ENCODE data around the gene TMEM100. TPM values are rescaled to one million over a fixed set of nuclear protein-coding genes. Genes with fewer than 3 reads are reported as not detected.

TMEM100 gene
- total and polyA plus RNA-seq, 2 donors (not counting 3 experiments of a cell fraction or from before 2014, with no cell fraction given), result not detected

DNA sequence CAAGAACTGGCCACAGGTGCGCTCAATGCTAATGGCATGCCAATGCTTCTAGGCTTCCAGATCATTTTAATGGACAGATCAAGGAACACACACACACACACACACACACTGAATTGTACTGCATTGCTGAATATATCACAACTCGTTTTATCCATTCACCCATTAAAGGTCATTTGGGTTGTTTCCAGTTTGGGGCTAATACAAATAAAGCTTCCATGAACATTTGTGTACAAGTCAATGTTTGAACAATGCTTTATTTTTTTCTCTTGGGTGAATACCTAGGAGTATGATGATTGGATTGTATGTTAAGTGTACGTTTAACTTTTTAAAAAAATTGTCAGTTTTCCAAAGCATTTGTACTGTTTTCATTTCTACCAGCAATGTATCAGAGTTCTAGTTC is 24.5 kb upstream of the TMEM100 start:
- Histone ChIP-seq H3K4me1 (ENCODE audit: control insufficient read depth, extremely low read depth, insufficient read depth, low read length) (peaks cover 5% of the 10 kb centered on the region), H3K4me3 (replicated peaks in 1 of 3; ENCODE audit: insufficient read depth in 1 of 3, low read depth in 1 of 3, low read length in 3 of 3) (no peak overlapping the region), H2AFZ (ENCODE audit: low read depth, low read length) (no peak overlapping the region), H3K27me3 (ENCODE audit: control insufficient read depth in 2 of 2, insufficient read depth in 2 of 2, low read length in 2 of 2) (no peaks in the 10 kb centered on the region), H4K20me1 (replicated peaks; ENCODE audit: control insufficient read depth, extremely low read depth, insufficient read depth, low read length) (no peaks in the 10 kb centered on the region), H3K9ac (replicated peaks; ENCODE audit: extremely low read depth, insufficient read depth, low read length) (no peak overlapping the region), H3K9me3 (replicated peaks; ENCODE audit: control insufficient read depth, insufficient read depth, low read length) (no peaks in the 10 kb centered on the region), H3K9me1 (replicated peaks; ENCODE audit: control insufficient read depth, extremely low read depth, insufficient read depth, low read length) (no peaks in the 10 kb centered on the region), H3K4me2 (ENCODE audit: insufficient read depth, low read length) (no peak overlapping the region), H3K79me2 (ENCODE audit: control insufficient read depth, insufficient read depth, low read length) (peaks cover 7% of the 10 kb centered on the region), H3K27ac (ENCODE audit: insufficient read depth, low read depth, low read length) (no peak overlapping the region), H3K36me3 (ENCODE audit: control insufficient read depth in 2 of 2, extremely low read depth in 1 of 2, insufficient read depth in 2 of 2, low read length in 2 of 2) (no peaks in the 10 kb centered on the region)
- FAIRE-seq (no peak), DNase-seq (ENCODE audit: low read depth, low spot score) (no peak)
- intact Hi-C loops (cut with micrococcal nuclease), result no loop called here
- TF ChIP-seq POLR2A (IDR thresholded peaks at IDR 0.05; ENCODE audit: low read depth, low read length), result no peak
- dilution Hi-C loops (cut with MboI; ENCODE audit: extremely low pct_ligation_motif_present, low sequenced_read_pairs), result no loop called here
- ChIA-PET CTCF (interaction anchor here (0.7 kb wide), 1 partner anchor 12 kb away, joined by 3 read pairs; no protein-coding TSS in a partner anchor), POLR2A (no interaction called here)
- no TSS peak for BruUV-seq (replicated peaks)

- peaks cover under 1% of the 10 kb centered on the region for H3K4me1 ChIP-seq (ENCODE audit: control insufficient read depth, extremely low read depth, insufficient read depth, low read length)
- POLR2A ChIA-PET, result no interaction called here
- no peak overlapping the region for H3K4me3 ChIP-seq (replicated peaks in 1 of 3; ENCODE audit: insufficient read depth in 1 of 3, low read depth in 1 of 3, low read length in 3 of 3)
- no peak for FAIRE-seq
- H4K20me1 ChIP-seq (replicated peaks; ENCODE audit: control insufficient read depth, extremely low read depth, insufficient read depth, low read length), result no peaks in the 10 kb centered on the region
- CTCF ChIA-PET, result no interaction called here
- H3K9me3 ChIP-seq (replicated peaks; ENCODE audit: control insufficient read depth, insufficient read depth, low read length), result no peaks in the 10 kb centered on the region
- H3K9me1 ChIP-seq (replicated peaks; ENCODE audit: control insufficient read depth, extremely low read depth, insufficient read depth, low read length), result no peaks in the 10 kb centered on the region
- H3K36me3 ChIP-seq (ENCODE audit: control insufficient read depth in 2 of 2, extremely low read depth in 1 of 2, insufficient read depth in 2 of 2, low read length in 2 of 2), result no peaks in the 10 kb centered on the region
- no peak for DNase-seq (ENCODE audit: low read depth, low spot score)
- TF ChIP-seq GATA2 (IDR thresholded peaks at IDR 0.05; ENCODE audit: insufficient read depth, insufficient read length, low read depth, low read length) (no peak), MAX (IDR thresholded peaks at IDR 0.05; ENCODE audit: insufficient read depth, insufficient read length) (no peak), FOS (IDR thresholded peaks at IDR 0.05; ENCODE audit: borderline replicate concordance, insufficient read depth, low read length) (no peak), MYC (IDR thresholded peaks at IDR 0.05; ENCODE audit: low read depth, low read length) (no peak)
- H3K9ac ChIP-seq (replicated peaks; ENCODE audit: extremely low read depth, insufficient read depth, low read length), result no peak overlapping the region
- intact Hi-C loops (cut with micrococcal nuclease) (no loop called here), dilution Hi-C loops (cut with MboI; ENCODE audit: extremely low pct_ligation_motif_present, low sequenced_read_pairs) (no loop called here)
- H3K79me2 ChIP-seq (ENCODE audit: control insufficient read depth, insufficient read depth, low read length), result peaks cover under 1% of the 10 kb centered on the region
- no peak overlapping the region for H3K4me2 ChIP-seq (ENCODE audit: insufficient read depth, low read length)
- H3K27me3 ChIP-seq (ENCODE audit: control insufficient read depth in 2 of 2, insufficient read depth in 2 of 2, low read length in 2 of 2), result no peaks in the 10 kb centered on the region
- H3K27ac ChIP-seq (ENCODE audit: insufficient read depth, low read depth, low read length), result no peak overlapping the region
- no peak overlapping the region for H2AFZ ChIP-seq (ENCODE audit: low read depth, low read length)
- no TSS peak for BruUV-seq (replicated peaks)
Measured at GRCh38 chr17:55746466-55746865, 23.8 kb upstream of the TMEM100 start.

All from endothelial cell of umbilical vein (primary cell).